ENCODE measurements around the gene KIRREL1.

- no peak for TF ChIP-seq CTCF (IDR thresholded peaks at IDR 0.05)
- TF ChIP-seq EZH2 (IDR thresholded peaks at IDR 0.05), result no peak
Measured at GRCh38 chr1:157955857-157956256, 37.6 kb upstream of the KIRREL1 start.

Data from neural progenitor cell (in vitro differentiated cells).